ENCODE data around the gene PDCD6IP.

Gene PDCD6IP

GRCh38 chr3:33908250-33908851 lies 109.9 kb downstream of the PDCD6IP start:
- Histone ChIP-seq H3K9ac (ENCODE audit: low read length) (no peak overlapping the region), H3K4me3 (ENCODE audit: low read length) (no peak overlapping the region), H3K9me3 (ENCODE audit: control insufficient read depth, low read length) (no peaks in the 10 kb centered on the region), H3K4me1 (ENCODE audit: control insufficient read depth, insufficient read depth, low read length) (no peaks in the 10 kb centered on the region), H3K36me3 (ENCODE audit: control insufficient read depth, insufficient read depth, low read length) (no peaks in the 10 kb centered on the region), H3K27me3 (ENCODE audit: control insufficient read depth, insufficient read depth, low read length) (no peaks in the 10 kb centered on the region)

- no peak overlapping the region for H3K4me3 ChIP-seq (ENCODE audit: low read length)
- no peak overlapping the region for H3K9ac ChIP-seq (ENCODE audit: low read length)
- H3K9me3 ChIP-seq (ENCODE audit: control insufficient read depth, low read length) = no peaks in the 10 kb centered on the region
- H3K4me1 ChIP-seq (ENCODE audit: control insufficient read depth, insufficient read depth, low read length) = no peaks in the 10 kb centered on the region
- H3K36me3 ChIP-seq (ENCODE audit: control insufficient read depth, insufficient read depth, low read length) = no peaks in the 10 kb centered on the region
- H3K27me3 ChIP-seq (ENCODE audit: control insufficient read depth, insufficient read depth, low read length) = no peaks in the 10 kb centered on the region
These were observed 111.1 kb downstream of the PDCD6IP start for GRCh38 chr3:33909547-33909946.

- H3K27me3 ChIP-seq (ENCODE audit: control insufficient read depth, insufficient read depth, low read length) = no peaks in the 10 kb centered on the region
- no peaks in the 10 kb centered on the region for H3K9me3 ChIP-seq (ENCODE audit: control insufficient read depth, low read length)
- H3K4me3 ChIP-seq (ENCODE audit: low read length) = no peak overlapping the region
- no peaks in the 10 kb centered on the region for H3K4me1 ChIP-seq (ENCODE audit: control insufficient read depth, insufficient read depth, low read length)
- no peaks in the 10 kb centered on the region for H3K36me3 ChIP-seq (ENCODE audit: control insufficient read depth, insufficient read depth, low read length)
- H3K9ac ChIP-seq (ENCODE audit: low read length) = no peak overlapping the region
These were observed 111.6 kb downstream of the PDCD6IP start for GRCh38 chr3:33910031-33910430.

- Histone ChIP-seq H3K9me3 (ENCODE audit: control insufficient read depth, low read length) (no peaks in the 10 kb centered on the region), H3K27me3 (ENCODE audit: control insufficient read depth, insufficient read depth, low read length) (peaks cover 5% of the 10 kb centered on the region), H3K36me3 (ENCODE audit: control insufficient read depth, insufficient read depth, low read length) (no peaks in the 10 kb centered on the region), H3K4me1 (ENCODE audit: control insufficient read depth, insufficient read depth, low read length) (no peaks in the 10 kb centered on the region), H3K4me3 (ENCODE audit: low read length) (no peak overlapping the region), H3K9ac (ENCODE audit: low read length) (no peak overlapping the region)
These were observed 113.3 kb downstream of the PDCD6IP start for GRCh38 chr3:33911525-33912322.

GRCh38 chr3:33914212-33914611 lies 115.8 kb downstream of the PDCD6IP start:
- Histone ChIP-seq H3K9ac (ENCODE audit: low read length) (no peak overlapping the region), H3K4me3 (ENCODE audit: low read length) (no peak overlapping the region), H3K36me3 (ENCODE audit: control insufficient read depth, insufficient read depth, low read length) (no peaks in the 10 kb centered on the region), H3K27me3 (ENCODE audit: control insufficient read depth, insufficient read depth, low read length) (peaks cover 5% of the 10 kb centered on the region), H3K9me3 (ENCODE audit: control insufficient read depth, low read length) (no peaks in the 10 kb centered on the region), H3K4me1 (ENCODE audit: control insufficient read depth, insufficient read depth, low read length) (no peaks in the 10 kb centered on the region)

- Histone ChIP-seq H3K9me3 (ENCODE audit: control insufficient read depth, low read length) (no peaks in the 10 kb centered on the region), H3K36me3 (ENCODE audit: control insufficient read depth, insufficient read depth, low read length) (no peaks in the 10 kb centered on the region), H3K27me3 (ENCODE audit: control insufficient read depth, insufficient read depth, low read length) (peaks cover 5% of the 10 kb centered on the region), H3K9ac (ENCODE audit: low read length) (no peak overlapping the region), H3K4me3 (ENCODE audit: low read length) (no peak overlapping the region), H3K4me1 (ENCODE audit: control insufficient read depth, insufficient read depth, low read length) (no peaks in the 10 kb centered on the region)
These were observed 116.4 kb downstream of the PDCD6IP start for GRCh38 chr3:33914731-33915379.

- no peaks in the 10 kb centered on the region for H3K9me3 ChIP-seq (ENCODE audit: control insufficient read depth, low read length)
- no peaks in the 10 kb centered on the region for H3K36me3 ChIP-seq (ENCODE audit: control insufficient read depth, insufficient read depth, low read length)
- no peak overlapping the region for H3K4me3 ChIP-seq (ENCODE audit: low read length)
- peaks cover 5% of the 10 kb centered on the region for H3K27me3 ChIP-seq (ENCODE audit: control insufficient read depth, insufficient read depth, low read length)
- no peak overlapping the region for H3K9ac ChIP-seq (ENCODE audit: low read length)
- no peaks in the 10 kb centered on the region for H3K4me1 ChIP-seq (ENCODE audit: control insufficient read depth, insufficient read depth, low read length)
These were observed 117.5 kb downstream of the PDCD6IP start for GRCh38 chr3:33915796-33916546.

GRCh38 chr3:33918126-33918756 lies 119.8 kb downstream of the PDCD6IP start:
- Histone ChIP-seq H3K27me3 (ENCODE audit: control insufficient read depth, insufficient read depth, low read length) (peaks cover 5% of the 10 kb centered on the region), H3K36me3 (ENCODE audit: control insufficient read depth, insufficient read depth, low read length) (no peaks in the 10 kb centered on the region), H3K9ac (ENCODE audit: low read length) (no peak overlapping the region), H3K9me3 (ENCODE audit: control insufficient read depth, low read length) (no peaks in the 10 kb centered on the region), H3K4me3 (ENCODE audit: low read length) (no peak overlapping the region), H3K4me1 (ENCODE audit: control insufficient read depth, insufficient read depth, low read length) (no peaks in the 10 kb centered on the region)

Measured in mucosa of stomach (tissue), 1 donor.